DMS114 treated with DMSO at 0.1 percent for 48 hours (cell line): Measurements from ENCODE around the gene SRGN.
A peak's percentile ranks its signal among the peaks of the same experiment; 100 is the strongest.

Source experiments
- DNase-seq: peaks from one replicate; lab custom pipeline; 2025; ENCODE audit not compliant: unreplicated experiment; lab: John Stamatoyannopoulos, UW

SRGN gene

GRCh38 chr10:69089638-69090599, 2.0 kb downstream of the SRGN start:
- DNase-seq, result no peak

- no peak for DNase-seq
Observed at GRCh38 chr10:69090685-69091084, 2.8 kb downstream of the SRGN start.

GRCh38 chr10:69091143-69091651, 3.3 kb downstream of the SRGN start:
- no peak for DNase-seq

- peak; percentile 88 for DNase-seq
Observed at GRCh38 chr10:69092959-69093850, 5.3 kb downstream of the SRGN start.

GRCh38 chr10:69093933-69094332, 6.0 kb downstream of the SRGN start:
- no peak for DNase-seq

- DNase-seq, result no peak
Observed at GRCh38 chr10:69096045-69096444, 8.1 kb downstream of the SRGN start.

- DNase-seq, result no peak
Observed at GRCh38 chr10:69097729-69098128, 9.8 kb downstream of the SRGN start.

- no peak for DNase-seq
Observed at GRCh38 chr10:69100136-69100872, 12.4 kb downstream of the SRGN start.

- DNase-seq, result no peak
Observed at GRCh38 chr10:69101451-69102095, 13.7 kb downstream of the SRGN start.

- DNase-seq, result no peak
Observed at GRCh38 chr10:69102440-69102839, 14.5 kb downstream of the SRGN start.

GRCh38 chr10:69103784-69104183, 15.9 kb downstream of the SRGN start:
- no peak for DNase-seq

- DNase-seq, result no peak
Observed at GRCh38 chr10:69104994-69105790, 17.3 kb downstream of the SRGN start.

- no peak for DNase-seq
Observed at GRCh38 chr10:69107176-69107490, 19.2 kb downstream of the SRGN start.

- DNase-seq, result no peak
Observed at GRCh38 chr10:69107699-69108098, 19.8 kb downstream of the SRGN start.

GRCh38 chr10:69119896-69120295, 32.0 kb downstream of the SRGN start:
- no peak for DNase-seq

- peak; percentile 91 for DNase-seq
Observed at GRCh38 chr10:69123306-69123746, 35.4 kb downstream of the SRGN start.

- peak; percentile 93 for DNase-seq
Observed at GRCh38 chr10:69123747-69124562, 36.1 kb downstream of the SRGN start, which contains the start of gene VPS26A. Gene VPS26A (plus strand): TSS chr10:69124178. CDS start chr10:69124278, 100 bp downstream.

GRCh38 chr10:69124563-69125268, 36.8 kb downstream of the SRGN start:
- peak; percentile 32 for DNase-seq
